GM18508 (cell line): ENCODE measurements around the gene MYO7A.
"Not testable (repeated sequence)": the region's sequence is repeated elsewhere in the genome, so short reads cannot be mapped to it uniquely, and the experiment has no call there.

Experiments used
- ATAC-seq: cut with Tn5 transposase; IDR thresholded peaks from one replicate; pipeline ENCODE4 v1.9.1; 2021; ENCODE audit warnings: moderate number of reproducible peaks; ENCODE audit not compliant: insufficient read depth, unreplicated experiment

Gene MYO7A

GRCh38 chr11:77092382-77092781 is 35.7 kb upstream of the MYO7A start:
- ATAC-seq = no peak

- no peak for ATAC-seq
Observed at GRCh38 chr11:77093056-77093891, 34.8 kb upstream of the MYO7A start.

GRCh38 chr11:77093987-77094840 is 33.8 kb upstream of the MYO7A start:
- no peak for ATAC-seq

- no peak for ATAC-seq
Observed at GRCh38 chr11:77094841-77095365, 33.1 kb upstream of the MYO7A start.

GRCh38 chr11:77095551-77096490 is 32.2 kb upstream of the MYO7A start:
- ATAC-seq = no peak

- ATAC-seq = no peak
Observed at GRCh38 chr11:77096591-77097019, 31.4 kb upstream of the MYO7A start.

GRCh38 chr11:77097180-77097579 is 30.9 kb upstream of the MYO7A start:
- not testable (repeated sequence) for ATAC-seq

- no peak for ATAC-seq
Observed at GRCh38 chr11:77100166-77101042, 27.6 kb upstream of the MYO7A start.

- no peak for ATAC-seq
Observed at GRCh38 chr11:77101043-77101537, 27.0 kb upstream of the MYO7A start.

GRCh38 chr11:77102246-77103210 is 25.5 kb upstream of the MYO7A start, which contains the start of gene OMP:
Gene OMP, plus strand, starts transcription at chr11:77102840. Its CDS starts 0 bp downstream, at chr11:77102840.
- no peak for ATAC-seq

- no peak for ATAC-seq
Observed at GRCh38 chr11:77103319-77103718, 24.7 kb upstream of the MYO7A start.

GRCh38 chr11:77104727-77105126 is 23.3 kb upstream of the MYO7A start:
- ATAC-seq = no peak

GRCh38 chr11:77106321-77106720 is 21.7 kb upstream of the MYO7A start:
- no peak for ATAC-seq

GRCh38 chr11:77106759-77107158 is 21.3 kb upstream of the MYO7A start:
- no peak for ATAC-seq

GRCh38 chr11:77107950-77108349 is 20.1 kb upstream of the MYO7A start:
- ATAC-seq = no peak

- no peak for ATAC-seq
Observed at GRCh38 chr11:77108436-77108835, 19.6 kb upstream of the MYO7A start.

- ATAC-seq = no peak
Observed at GRCh38 chr11:77109236-77110019, 18.6 kb upstream of the MYO7A start.
